Smooth muscle cell (in vitro differentiated cells): Measurements from ENCODE around the gene SLC25A12. TPM values are rescaled to one million over a fixed set of nuclear protein-coding genes. Genes with fewer than 3 reads are reported as not detected.
A peak's percentile ranks its signal among the peaks of the same experiment; 100 is the strongest.

Experiments
- DNase-seq: peaks from one replicate; lab custom pipeline; 2025; ENCODE audit not compliant: unreplicated experiment; lab: John Stamatoyannopoulos, UW
- H2AFZ ChIP-seq: fragments of 200-600 bp; sonication (generic); 2 replicates; pipeline ENCODE4 v1.6.0; 2016; ENCODE audit warnings: antibody characterized with exemption, low read depth, mild to moderate bottlenecking
- H3F3A ChIP-seq: fragments of 200-600 bp; sonication (generic); 2 replicates; pipeline ENCODE4 v1.6.0; 2017; ENCODE audit warnings: antibody characterized with exemption, low read depth
- H3K27ac ChIP-seq: fragments of 200-600 bp; sonication (generic); 2 replicates; pipeline ENCODE4 v1.5.1; 2016; ENCODE audit warnings: low read depth, mild to moderate bottlenecking
- H3K27me3 ChIP-seq: fragments of 200-600 bp; sonication (generic); 2 replicates; pipeline ENCODE4 v1.6.1; 2016; ENCODE audit warnings: low read depth, mild to moderate bottlenecking
- H3K36me3 ChIP-seq: fragments of 200-600 bp; sonication (generic); 2 replicates; pipeline ENCODE4 v1.5.1; 2016; ENCODE audit warnings: low read depth
- H3K4me1 ChIP-seq: fragments of 200-600 bp; sonication (generic); 2 replicates; pipeline ENCODE4 v1.5.1; 2016; ENCODE audit warnings: low read depth
- H3K4me2 ChIP-seq: fragments of 200-600 bp; sonication (generic); 2 replicates; pipeline ENCODE4 v1.6.0; 2016; ENCODE audit warnings: mild to moderate bottlenecking
- H3K4me3 ChIP-seq: fragments of 200-600 bp; sonication (generic); 2 replicates; pipeline ENCODE4 v1.5.1; 2016; ENCODE audit warnings: mild to moderate bottlenecking
- H3K79me2 ChIP-seq: fragments of 200-600 bp; sonication (generic); 2 replicates; pipeline ENCODE4 v1.6.0; 2016; ENCODE audit warnings: low read depth, mild to moderate bottlenecking
- H3K9ac ChIP-seq: fragments of 200-600 bp; sonication (generic); 2 replicates; pipeline ENCODE4 v1.6.0; 2016; ENCODE audit warnings: low read depth
- H3K9me3 ChIP-seq: fragments of 200-600 bp; sonication (generic); replicated peaks from 2 replicates; pipeline ENCODE4 v1.5.1; 2016; ENCODE audit warnings: low read depth
- H4K20me1 ChIP-seq: fragments of 200-600 bp; sonication (generic); 2 replicates; pipeline ENCODE4 v1.6.0; 2016; ENCODE audit warnings: low read depth
- CTCF ChIP-seq: fragments of 200-600 bp; sonication (generic); IDR thresholded peaks from 2 replicates; pipeline ENCODE4 v1.5.1; 2017; ENCODE audit warnings: borderline replicate concordance, mild to moderate bottlenecking, antibody characterized with exemption; ENCODE audit not compliant: insufficient read depth, poor library complexity, severe bottlenecking
- WGBS: methylation state at CpG from one replicate; pipeline ENCODE4 v1.1.7; 2016; ENCODE audit warnings: low lambda C conversion rate; 5-methylcytosine and 5-hydroxymethylcytosine counted together
- polyA plus RNA-seq: library from polyadenylated mRNA; unstranded; fragments of >200 nt; fragmentation: Nextera tagmentation; extraction: Ambion mirVana; gene quantifications from 2 replicates; pipeline ENCODE4 v1.2.1, GENCODE V29; 2016
- total RNA-seq: library from RNA; depleted of rRNA; stranded (reverse); fragments of >200 nt; gene quantifications from 2 replicates; pipeline ENCODE4 v1.2.3, GENCODE V29; 2014

The SLC25A12 gene
- total and polyA plus RNA-seq, 2 experiments from 2014 or later, result 10.5 to 22.4 TPM

- no peak for DNase-seq
- no peaks in the 10 kb centered on the region for H3K79me2 ChIP-seq
- H3K9me3 ChIP-seq, result no peaks in the 10 kb centered on the region
- no peak overlapping the region for H3K9ac ChIP-seq
- H3K4me3 ChIP-seq, result no peak overlapping the region
- H2AFZ ChIP-seq, result no peak overlapping the region
- H3K4me1 ChIP-seq, result no peaks in the 10 kb centered on the region
- WGBS, result 100% methylated on average over 1 of the region's 1 CpG
- no peaks in the 10 kb centered on the region for H3F3A ChIP-seq
- no peaks in the 10 kb centered on the region for H4K20me1 ChIP-seq
- TF ChIP-seq CTCF, result no peak
- no peak overlapping the region for H3K27ac ChIP-seq
- H3K36me3 ChIP-seq, result no peaks in the 10 kb centered on the region
- no peak overlapping the region for H3K4me2 ChIP-seq
- no peaks in the 10 kb centered on the region for H3K27me3 ChIP-seq
Measured at GRCh38 chr2:171895786-171896185, 1.7 kb upstream of the SLC25A12 start.

- Histone ChIP-seq H3K27ac (peak overlapping the region; percentile 51), H3K27me3 (no peaks in the 10 kb centered on the region), H3K4me2 (peak overlapping the region; percentile 88), H3K79me2 (no peaks in the 10 kb centered on the region), H3F3A (no peaks in the 10 kb centered on the region), H4K20me1 (no peaks in the 10 kb centered on the region), H3K4me3 (peak overlapping the region; percentile 93), H3K9me3 (no peaks in the 10 kb centered on the region), H3K9ac (peak overlapping the region; percentile 80), H3K36me3 (no peaks in the 10 kb centered on the region), H3K4me1 (no peaks in the 10 kb centered on the region), H2AFZ (peak overlapping the region; percentile 98)
- DNase-seq, result no peak
- 51% methylated on average over 10 of the region's 10 CpGs for whole genome bisulfite sequencing
- no peak for TF ChIP-seq CTCF
Measured at GRCh38 chr2:171894612-171894947, 536 bp upstream of the SLC25A12 start.

- no peaks in the 10 kb centered on the region for H3K27me3 ChIP-seq
- no peaks in the 10 kb centered on the region for H3K79me2 ChIP-seq
- H4K20me1 ChIP-seq, result no peaks in the 10 kb centered on the region
- no peaks in the 10 kb centered on the region for H3K36me3 ChIP-seq
- H3K4me3 ChIP-seq, result peak overlapping the region; percentile 93
- H3K4me1 ChIP-seq, result no peaks in the 10 kb centered on the region
- DNase-seq, result no peak
- peak overlapping the region; percentile 80 for H3K9ac ChIP-seq
- H2AFZ ChIP-seq, result peak overlapping the region; percentile 98
- no peaks in the 10 kb centered on the region for H3K9me3 ChIP-seq
- no peak overlapping the region for H3K27ac ChIP-seq
- H3F3A ChIP-seq, result no peaks in the 10 kb centered on the region
- no peak for TF ChIP-seq CTCF
- 49% methylated on average over 7 of the region's 7 CpGs for WGBS
- peak overlapping the region; percentile 88 for H3K4me2 ChIP-seq
Measured at GRCh38 chr2:171893196-171893823, 734 bp downstream of the SLC25A12 start.

- no peak for DNase-seq
- peaks cover 2% of the 10 kb centered on the region for H3K79me2 ChIP-seq
- no peaks in the 10 kb centered on the region for H3K4me1 ChIP-seq
- H3K27ac ChIP-seq, result no peak overlapping the region
- no peaks in the 10 kb centered on the region for H4K20me1 ChIP-seq
- H3K4me3 ChIP-seq, result no peak overlapping the region
- no peak for TF ChIP-seq CTCF
- no peaks in the 10 kb centered on the region for H3K9me3 ChIP-seq
- no peak overlapping the region for H3K4me2 ChIP-seq
- no peak overlapping the region for H3K9ac ChIP-seq
- no peak overlapping the region for H2AFZ ChIP-seq
- H3F3A ChIP-seq, result no peaks in the 10 kb centered on the region
- no peaks in the 10 kb centered on the region for H3K27me3 ChIP-seq
- no peaks in the 10 kb centered on the region for H3K36me3 ChIP-seq
- whole genome bisulfite sequencing, result 100% methylated on average over 1 of the region's 1 CpG
Measured at GRCh38 chr2:171889808-171890207, 4.2 kb downstream of the SLC25A12 start.
